NOMO-1 treated with dmso at 0.1 percent for 144 hours (cell line): ENCODE results near the gene SLC47A2.
"Not testable (repeated sequence)": the region's sequence is repeated elsewhere in the genome, so short reads cannot be mapped to it uniquely, and the experiment has no call there.

Source experiments
- DNase-seq: peaks from one replicate; lab custom pipeline; 2025; ENCODE audit not compliant: unreplicated experiment; lab: John Stamatoyannopoulos, UW

The SLC47A2 gene

GRCh38 chr17:19671433-19671832 is 45.0 kb downstream of the SLC47A2 start:
- no peak for DNase-seq

- DNase-seq, result no peak
These were observed 45.5 kb downstream of the SLC47A2 start for GRCh38 chr17:19670908-19671307.

- not testable (repeated sequence) for DNase-seq
These were observed 46.7 kb downstream of the SLC47A2 start for GRCh38 chr17:19669680-19670079.

- no peak for DNase-seq
These were observed 51.6 kb downstream of the SLC47A2 start for GRCh38 chr17:19664821-19665181.

GRCh38 chr17:19664136-19664820 is 52.1 kb downstream of the SLC47A2 start:
- no peak for DNase-seq

- DNase-seq, result no peak
These were observed 53.3 kb downstream of the SLC47A2 start for GRCh38 chr17:19663097-19663496.

- DNase-seq, result no peak
These were observed 55.3 kb downstream of the SLC47A2 start for GRCh38 chr17:19661121-19661520.

- no peak for DNase-seq
These were observed 56.0 kb downstream of the SLC47A2 start for GRCh38 chr17:19660219-19660870.

GRCh38 chr17:19659366-19660177 is 56.8 kb downstream of the SLC47A2 start:
- no peak for DNase-seq

- DNase-seq, result no peak
These were observed 59.4 kb downstream of the SLC47A2 start for GRCh38 chr17:19656851-19657581.

GRCh38 chr17:19656336-19656735 is 60.0 kb downstream of the SLC47A2 start:
- no peak for DNase-seq

- DNase-seq, result no peak
These were observed 61.5 kb downstream of the SLC47A2 start for GRCh38 chr17:19654896-19655295.

GRCh38 chr17:19654342-19654886 is 62.0 kb downstream of the SLC47A2 start:
- DNase-seq, result no peak

- DNase-seq, result no peak
These were observed 63.8 kb downstream of the SLC47A2 start for GRCh38 chr17:19652595-19652994.

GRCh38 chr17:19651451-19652238 is 64.7 kb downstream of the SLC47A2 start:
- no peak for DNase-seq

GRCh38 chr17:19650826-19651225 is 65.6 kb downstream of the SLC47A2 start:
- no peak for DNase-seq

GRCh38 chr17:19649274-19649541 is 67.2 kb downstream of the SLC47A2 start:
- DNase-seq, result no peak

- peak; percentile 96 for DNase-seq
These were observed 67.7 kb downstream of the SLC47A2 start, which contains the start of gene ALDH3A2 for GRCh38 chr17:19648475-19649273. Gene ALDH3A2 (plus strand): TSS chr17:19648751. CDS start chr17:19648972, 221 bp downstream.

- peak; percentile 42 for DNase-seq
These were observed 68.5 kb downstream of the SLC47A2 start for GRCh38 chr17:19647697-19648474.
